ENCODE measurements around the gene GATC. TPM values are rescaled to one million over a fixed set of nuclear protein-coding genes. Genes with fewer than 3 reads are reported as not detected.

The GATC gene
- total RNA-seq, 3 donors from 2014 or later (not counting 1 experiment from before 2014, with no cell fraction given), result 16.5 to 22.8 (median 20.5) TPM

DNA sequence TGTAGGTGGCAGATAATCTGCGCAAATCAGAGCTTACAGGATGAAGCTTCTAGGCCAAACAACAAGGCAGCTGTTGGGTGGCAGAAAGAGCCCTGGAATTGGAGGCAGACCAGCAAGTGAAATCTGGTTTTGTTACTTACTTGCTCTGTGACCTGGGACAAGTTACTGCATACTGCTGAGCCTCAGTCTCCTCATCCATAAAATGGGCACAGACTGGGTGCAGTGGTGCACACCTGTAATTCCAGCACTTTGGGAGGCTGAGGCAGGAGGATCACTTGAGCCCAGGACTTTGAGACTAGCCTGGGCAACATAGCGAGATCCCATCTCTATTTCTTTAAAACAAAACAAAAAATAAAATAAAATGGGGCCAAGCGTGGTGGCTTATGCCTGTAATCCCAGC is 39.7 kb upstream of the GATC start:
- ATAC-seq (no peak), DNase-seq (no peak)
- H3K36me3 ChIP-seq (ENCODE audit: control insufficient read depth, insufficient read depth, low read length), result no peaks in the 10 kb centered on the region
- Mint-ChIP-seq H3K27ac (no peak overlapping the region), H3K4me3 (no peak overlapping the region), H3K9me3 (no peaks in the 10 kb centered on the region), H3K27me3 (ENCODE audit: low read depth in 2 of 2) (peaks cover 0 to 5% of the 10 kb centered on the region in 2 donors), H3K4me1 (peaks cover 0 to 6% of the 10 kb centered on the region in 2 donors), H3K36me3 (no peaks in the 10 kb centered on the region)
- H3K4me1 ChIP-seq (ENCODE audit: control insufficient read depth, insufficient read depth, low read length), result no peaks in the 10 kb centered on the region
- TF ChIP-seq, protein P1, sequence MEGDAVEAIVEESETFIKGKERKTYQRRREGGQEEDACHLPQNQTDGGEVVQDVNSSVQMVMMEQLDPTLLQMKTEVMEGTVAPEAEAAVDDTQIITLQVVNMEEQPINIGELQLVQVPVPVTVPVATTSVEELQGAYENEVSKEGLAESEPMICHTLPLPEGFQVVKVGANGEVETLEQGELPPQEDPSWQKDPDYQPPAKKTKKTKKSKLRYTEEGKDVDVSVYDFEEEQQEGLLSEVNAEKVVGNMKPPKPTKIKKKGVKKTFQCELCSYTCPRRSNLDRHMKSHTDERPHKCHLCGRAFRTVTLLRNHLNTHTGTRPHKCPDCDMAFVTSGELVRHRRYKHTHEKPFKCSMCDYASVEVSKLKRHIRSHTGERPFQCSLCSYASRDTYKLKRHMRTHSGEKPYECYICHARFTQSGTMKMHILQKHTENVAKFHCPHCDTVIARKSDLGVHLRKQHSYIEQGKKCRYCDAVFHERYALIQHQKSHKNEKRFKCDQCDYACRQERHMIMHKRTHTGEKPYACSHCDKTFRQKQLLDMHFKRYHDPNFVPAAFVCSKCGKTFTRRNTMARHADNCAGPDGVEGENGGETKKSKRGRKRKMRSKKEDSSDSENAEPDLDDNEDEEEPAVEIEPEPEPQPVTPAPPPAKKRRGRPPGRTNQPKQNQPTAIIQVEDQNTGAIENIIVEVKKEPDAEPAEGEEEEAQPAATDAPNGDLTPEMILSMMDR (IDR thresholded peaks at IDR 0.05), result no peak
- intact Hi-C loops (cut with micrococcal nuclease), result no loop called here
- 100% methylated on average over 3 of the region's 3 CpGs for WGBS (ENCODE audit: insufficient coverage)
- H3K27me3 ChIP-seq (ENCODE audit: control insufficient read depth, insufficient read depth, low read length), result peaks cover 2% of the 10 kb centered on the region
- H3K4me3 ChIP-seq (ENCODE audit: low read length), result no peak overlapping the region
- no peak overlapping the region for H3K27ac ChIP-seq (ENCODE audit: low read length)
- no peaks in the 10 kb centered on the region for H3K9me3 ChIP-seq (ENCODE audit: control insufficient read depth, insufficient read depth, low read length)

DNA sequence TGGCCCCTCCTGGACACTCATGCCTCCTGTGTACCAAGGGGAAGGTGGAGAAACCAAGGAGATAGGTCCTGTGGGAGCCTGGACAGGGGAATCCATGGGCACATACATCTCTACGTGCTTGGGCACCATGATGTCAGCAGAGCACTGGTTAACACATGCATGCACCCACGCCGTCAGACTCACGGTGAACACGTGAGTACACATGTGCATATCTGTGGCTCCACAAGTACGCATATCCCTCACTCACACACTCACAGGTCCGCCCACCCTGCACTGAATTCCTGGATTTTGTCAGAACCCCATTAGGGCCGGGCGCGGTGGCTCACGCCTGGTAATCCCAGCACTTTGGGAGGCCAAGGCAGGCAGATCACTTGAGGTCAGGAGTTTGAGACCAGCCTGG is 37.5 kb upstream of the GATC start:
- TF ChIP-seq, protein P1 (IDR thresholded peaks at IDR 0.05), result no peak
- Mint-ChIP-seq H3K9me3 (no peaks in the 10 kb centered on the region), H3K4me3 (no peak overlapping the region), H3K27ac (no peak overlapping the region), H3K36me3 (no peaks in the 10 kb centered on the region), H3K4me1 (peaks cover 0 to 6% of the 10 kb centered on the region in 2 donors), H3K27me3 (ENCODE audit: low read depth in 2 of 2) (no peaks in the 10 kb centered on the region)
- no peak overlapping the region for H3K4me3 ChIP-seq (ENCODE audit: low read length)
- 93% methylated on average over 11 of the region's 11 CpGs for WGBS (ENCODE audit: insufficient coverage)
- no peaks in the 10 kb centered on the region for H3K27me3 ChIP-seq (ENCODE audit: control insufficient read depth, insufficient read depth, low read length)
- no peak for ATAC-seq
- H3K27ac ChIP-seq (ENCODE audit: low read length), result no peak overlapping the region
- intact Hi-C loops (cut with micrococcal nuclease), result no loop called here
- no peaks in the 10 kb centered on the region for H3K9me3 ChIP-seq (ENCODE audit: control insufficient read depth, insufficient read depth, low read length)
- no peaks in the 10 kb centered on the region for H3K4me1 ChIP-seq (ENCODE audit: control insufficient read depth, insufficient read depth, low read length)
- no peaks in the 10 kb centered on the region for H3K36me3 ChIP-seq (ENCODE audit: control insufficient read depth, insufficient read depth, low read length)
- no peak for DNase-seq

DNA sequence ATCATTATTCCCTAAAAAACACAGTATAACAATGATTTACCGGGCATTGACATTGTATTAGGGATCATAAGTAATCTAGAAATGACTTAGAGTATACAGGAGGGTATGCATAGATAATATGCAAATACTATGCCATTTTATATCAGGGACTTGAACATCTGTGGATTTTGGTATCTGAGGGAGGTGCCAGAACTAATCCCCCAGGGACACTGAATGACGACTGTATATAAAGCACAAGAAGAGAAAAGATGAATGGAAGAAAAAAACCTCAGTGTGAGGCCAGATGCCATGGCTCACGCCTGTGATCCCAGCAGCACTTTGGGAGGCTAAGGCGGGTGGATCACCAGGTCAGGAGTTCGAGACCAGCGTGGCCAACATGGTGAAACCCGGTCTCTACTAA is 33.8 kb upstream of the GATC start:
- intact Hi-C loops (cut with micrococcal nuclease), result no loop called here
- Mint-ChIP-seq H3K9me3 (no peaks in the 10 kb centered on the region), H3K4me3 (no peak overlapping the region), H3K4me1 (no peaks in the 10 kb centered on the region), H3K27ac (no peak overlapping the region), H3K36me3 (no peaks in the 10 kb centered on the region), H3K27me3 (ENCODE audit: low read depth in 2 of 2) (peaks cover 0 to 5% of the 10 kb centered on the region in 2 donors)
- no peak for ATAC-seq
- no peak for DNase-seq
- TF ChIP-seq, protein P1 (IDR thresholded peaks at IDR 0.05), result no peak
- WGBS (ENCODE audit: insufficient coverage), result 81% methylated on average over 6 of the region's 7 CpGs
- H3K36me3 ChIP-seq (ENCODE audit: control insufficient read depth, insufficient read depth, low read length), result no peaks in the 10 kb centered on the region
- no peak overlapping the region for H3K4me3 ChIP-seq (ENCODE audit: low read length)
- H3K27me3 ChIP-seq (ENCODE audit: control insufficient read depth, insufficient read depth, low read length), result no peaks in the 10 kb centered on the region
- H3K4me1 ChIP-seq (ENCODE audit: control insufficient read depth, insufficient read depth, low read length), result no peaks in the 10 kb centered on the region
- H3K27ac ChIP-seq (ENCODE audit: low read length), result no peak overlapping the region
- no peaks in the 10 kb centered on the region for H3K9me3 ChIP-seq (ENCODE audit: control insufficient read depth, insufficient read depth, low read length)

DNA sequence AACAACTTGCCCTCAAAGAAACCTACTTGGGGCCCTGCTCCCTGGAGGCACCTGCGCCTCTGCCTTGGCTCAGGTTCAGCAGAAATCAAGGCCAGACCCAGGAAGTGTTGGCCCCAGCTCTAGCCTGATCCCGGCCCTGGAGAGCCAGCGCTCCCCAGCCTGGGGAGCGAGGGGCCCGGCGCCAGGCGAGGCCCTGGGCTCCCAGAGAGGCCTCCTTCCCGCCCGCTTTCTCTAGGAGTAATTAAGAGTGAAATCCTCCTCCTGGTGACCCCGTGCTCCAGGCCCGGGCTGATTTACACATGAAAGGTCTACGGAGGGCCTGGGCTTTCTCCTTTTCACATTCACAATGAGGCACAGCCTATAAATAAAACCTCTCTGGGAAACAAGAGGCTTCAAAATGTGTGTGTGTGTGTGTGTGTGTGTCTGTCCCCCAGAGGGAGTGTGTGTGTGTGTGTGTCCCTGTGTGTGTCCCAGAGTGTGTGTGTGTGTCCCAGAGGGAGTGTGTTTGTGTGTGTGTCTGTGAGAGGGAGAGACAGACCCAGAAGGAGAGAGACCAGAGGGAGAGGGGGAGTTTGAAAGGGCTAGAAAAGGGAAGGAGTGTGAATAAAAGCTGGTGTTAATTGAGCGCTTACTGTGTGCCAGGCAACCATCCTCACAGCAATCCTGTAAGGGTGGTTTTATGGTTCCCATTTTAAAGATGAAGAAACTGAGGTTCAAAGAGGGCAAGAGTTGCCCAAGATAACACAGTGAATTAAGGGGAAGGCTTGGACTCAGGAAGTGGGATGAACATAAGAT is 32.1 kb upstream of the GATC start:
- H3K4me3 Mint-ChIP-seq, result no peak overlapping the region
- Histone ChIP-seq H3K27me3 (ENCODE audit: control insufficient read depth, insufficient read depth, low read length) (no peaks in the 10 kb centered on the region), H3K4me1 (ENCODE audit: control insufficient read depth, insufficient read depth, low read length) (no peaks in the 10 kb centered on the region), H3K4me3 (ENCODE audit: low read length) (no peak overlapping the region), H3K27ac (ENCODE audit: low read length) (no peak overlapping the region), H3K36me3 (ENCODE audit: control insufficient read depth, insufficient read depth, low read length) (no peaks in the 10 kb centered on the region), H3K9me3 (ENCODE audit: control insufficient read depth, insufficient read depth, low read length) (no peaks in the 10 kb centered on the region)
- WGBS (ENCODE audit: insufficient coverage), result 85% methylated on average over 12 of the region's 13 CpGs
- H3K27ac Mint-ChIP-seq, result no peak overlapping the region
- DNase-seq, result no peak
- intact Hi-C loops (cut with micrococcal nuclease), result no loop called here
- no peaks in the 10 kb centered on the region for H3K9me3 Mint-ChIP-seq
- H3K36me3 Mint-ChIP-seq, result no peaks in the 10 kb centered on the region
- peaks cover 0 to 5% of the 10 kb centered on the region in 2 donors for H3K27me3 Mint-ChIP-seq (ENCODE audit: low read depth in 2 of 2)
- TF ChIP-seq, protein P1 (IDR thresholded peaks at IDR 0.05), result no peak
- no peak for ATAC-seq
- no peaks in the 10 kb centered on the region for H3K4me1 Mint-ChIP-seq
